HG03159 (cell line): ENCODE data around the gene KMT2E.

ENCODE experiments used
- ATAC-seq: cut with Tn5 transposase; IDR thresholded peaks from one replicate; pipeline ENCODE4 v1.9.1; 2021; ENCODE audit warnings: mild to moderate bottlenecking, moderate library complexity; ENCODE audit not compliant: unreplicated experiment

KMT2E gene

GRCh38 chr7:105156731-105157130 lies 142.7 kb downstream of the KMT2E start:
- ATAC-seq, result no peak

- no peak for ATAC-seq
Observed at GRCh38 chr7:105157278-105157677, 143.3 kb downstream of the KMT2E start.

GRCh38 chr7:105161366-105161765 lies 147.4 kb downstream of the KMT2E start:
- no peak for ATAC-seq
